GM12873 (cell line): ENCODE data around the gene TBX15.

ENCODE experiments used
- TF ChIP-seq, protein P1 (sequence below): IDR thresholded peaks from 2 replicates; pipeline ENCODE4 v1.5.1; 2012; ENCODE audit warnings: low read depth, mild to moderate bottlenecking, moderate library complexity, low read length, control low read depth; ENCODE audit not compliant: insufficient read depth; ENCODE audit errors: missing control alignments

Gene TBX15

DNA sequence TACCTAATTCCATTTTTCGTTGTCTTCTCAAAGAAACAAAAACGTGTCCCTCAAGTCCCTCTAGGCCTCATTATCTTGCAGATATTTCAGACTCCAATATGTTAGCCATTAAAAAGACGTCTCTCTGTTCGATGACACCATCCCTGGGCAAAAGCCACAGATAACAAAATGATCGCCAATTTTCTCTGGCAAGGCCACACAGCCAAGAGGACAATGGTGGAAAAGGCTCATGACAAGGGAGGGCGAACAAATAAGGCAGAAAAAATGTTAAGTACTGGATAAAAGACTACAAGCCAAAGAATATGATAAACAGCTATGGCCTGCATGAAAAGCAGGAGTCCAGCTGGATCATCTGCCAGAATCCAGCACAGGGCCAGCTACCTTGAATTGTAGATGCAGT, 82.9 kb downstream of the TBX15 start:
- TF ChIP-seq, protein P1, sequence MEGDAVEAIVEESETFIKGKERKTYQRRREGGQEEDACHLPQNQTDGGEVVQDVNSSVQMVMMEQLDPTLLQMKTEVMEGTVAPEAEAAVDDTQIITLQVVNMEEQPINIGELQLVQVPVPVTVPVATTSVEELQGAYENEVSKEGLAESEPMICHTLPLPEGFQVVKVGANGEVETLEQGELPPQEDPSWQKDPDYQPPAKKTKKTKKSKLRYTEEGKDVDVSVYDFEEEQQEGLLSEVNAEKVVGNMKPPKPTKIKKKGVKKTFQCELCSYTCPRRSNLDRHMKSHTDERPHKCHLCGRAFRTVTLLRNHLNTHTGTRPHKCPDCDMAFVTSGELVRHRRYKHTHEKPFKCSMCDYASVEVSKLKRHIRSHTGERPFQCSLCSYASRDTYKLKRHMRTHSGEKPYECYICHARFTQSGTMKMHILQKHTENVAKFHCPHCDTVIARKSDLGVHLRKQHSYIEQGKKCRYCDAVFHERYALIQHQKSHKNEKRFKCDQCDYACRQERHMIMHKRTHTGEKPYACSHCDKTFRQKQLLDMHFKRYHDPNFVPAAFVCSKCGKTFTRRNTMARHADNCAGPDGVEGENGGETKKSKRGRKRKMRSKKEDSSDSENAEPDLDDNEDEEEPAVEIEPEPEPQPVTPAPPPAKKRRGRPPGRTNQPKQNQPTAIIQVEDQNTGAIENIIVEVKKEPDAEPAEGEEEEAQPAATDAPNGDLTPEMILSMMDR: no peak

DNA sequence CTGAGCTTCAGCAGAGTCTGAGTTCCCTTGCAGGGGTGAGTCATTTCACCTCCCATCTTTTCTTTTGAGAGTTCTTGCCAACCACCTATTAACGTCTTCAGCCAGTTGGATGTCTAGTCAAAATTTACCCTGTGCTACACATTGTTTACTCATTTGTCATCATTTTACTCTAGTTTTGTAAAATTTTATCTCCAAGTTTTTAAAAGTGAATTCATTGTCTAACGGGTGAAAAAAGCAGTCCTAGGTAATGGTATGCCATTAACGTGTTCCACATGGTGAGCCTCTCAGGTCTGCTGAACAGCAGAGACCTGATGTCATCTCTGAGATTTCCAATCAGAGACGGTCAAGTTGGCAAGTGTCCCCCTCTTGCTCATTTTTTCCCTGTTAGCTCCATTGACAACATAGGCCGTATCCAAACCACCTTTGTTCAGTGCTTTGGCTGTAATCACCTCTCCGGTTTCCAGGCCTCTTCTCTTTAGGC, 85.4 kb downstream of the TBX15 start:
- TF ChIP-seq, protein P1: no peak

DNA sequence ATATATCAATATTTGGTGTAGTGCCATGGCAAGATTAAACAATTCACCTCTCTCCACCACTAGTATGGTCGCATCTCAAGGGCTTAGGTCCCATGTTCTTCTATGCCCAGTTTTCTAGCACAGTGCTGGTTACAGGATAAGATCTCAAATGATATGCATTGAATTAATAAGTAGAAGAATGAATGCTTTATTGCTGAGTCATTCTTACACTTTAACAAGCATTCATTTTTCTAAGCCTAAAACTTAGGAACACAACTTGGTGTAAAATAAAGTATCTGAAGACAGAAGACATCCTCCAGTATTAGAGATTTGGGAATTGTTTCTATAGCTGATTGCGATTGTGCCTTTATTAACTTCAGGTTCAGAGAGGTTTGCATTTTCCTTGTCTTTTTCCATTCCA, 85.8 kb downstream of the TBX15 start:
- TF ChIP-seq, protein P1: no peak

DNA sequence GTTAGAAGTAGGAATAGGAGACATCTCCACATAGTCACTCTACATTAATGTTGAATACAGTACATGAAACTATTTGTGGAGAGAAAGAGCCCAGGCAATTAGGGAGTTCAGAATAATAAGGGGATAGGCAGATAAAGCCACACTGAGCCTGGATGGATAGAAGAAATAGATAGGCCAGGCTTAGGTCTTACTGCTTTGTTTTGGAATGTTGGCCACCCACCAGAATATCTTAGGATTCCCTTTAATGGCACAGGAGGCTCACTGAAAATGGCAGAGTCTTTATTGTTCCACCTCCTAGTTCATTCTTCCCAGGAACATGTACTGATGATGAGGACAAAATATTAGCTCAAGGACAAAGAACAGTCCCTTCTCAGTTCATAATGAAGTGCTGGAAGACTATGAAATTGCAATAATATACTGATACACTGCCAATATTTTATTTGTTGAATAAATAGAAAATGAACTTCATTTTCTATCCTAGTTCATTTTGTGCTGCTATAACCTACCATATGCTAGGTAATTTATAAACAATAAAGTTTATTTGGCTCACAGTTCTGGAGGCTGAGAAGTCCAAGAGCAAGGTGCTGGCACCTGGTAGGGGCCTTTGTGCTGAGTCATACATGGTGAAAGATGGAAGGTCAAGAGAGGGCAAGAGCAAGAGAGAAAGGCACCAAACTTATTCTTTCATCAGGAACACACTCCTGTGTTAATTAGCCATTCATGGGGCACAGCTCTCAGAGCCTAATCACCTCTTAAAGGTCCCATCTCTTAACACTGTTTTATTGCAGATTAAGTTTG, 87.3 kb downstream of the TBX15 start:
- TF ChIP-seq, protein P1: no peak

DNA sequence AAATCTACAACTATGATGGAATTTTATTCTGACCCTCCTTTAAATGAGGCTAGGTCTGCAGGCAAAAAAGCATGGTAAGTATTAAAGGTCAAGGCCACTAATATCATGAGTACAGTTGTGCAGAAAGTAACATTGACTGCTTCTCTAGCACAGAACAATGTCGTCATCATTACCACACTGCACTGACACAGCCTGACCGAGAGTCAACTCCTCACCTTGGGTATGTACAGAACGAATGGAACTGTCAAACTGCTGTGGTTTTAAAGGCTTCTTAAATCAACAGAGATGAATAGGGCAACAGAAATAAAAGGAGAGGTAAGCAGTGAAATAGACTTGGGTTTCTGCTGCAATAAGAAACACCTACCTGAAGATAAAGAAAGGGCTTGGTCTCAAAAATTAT, 88.8 kb downstream of the TBX15 start:
- TF ChIP-seq, protein P1: no peak

DNA sequence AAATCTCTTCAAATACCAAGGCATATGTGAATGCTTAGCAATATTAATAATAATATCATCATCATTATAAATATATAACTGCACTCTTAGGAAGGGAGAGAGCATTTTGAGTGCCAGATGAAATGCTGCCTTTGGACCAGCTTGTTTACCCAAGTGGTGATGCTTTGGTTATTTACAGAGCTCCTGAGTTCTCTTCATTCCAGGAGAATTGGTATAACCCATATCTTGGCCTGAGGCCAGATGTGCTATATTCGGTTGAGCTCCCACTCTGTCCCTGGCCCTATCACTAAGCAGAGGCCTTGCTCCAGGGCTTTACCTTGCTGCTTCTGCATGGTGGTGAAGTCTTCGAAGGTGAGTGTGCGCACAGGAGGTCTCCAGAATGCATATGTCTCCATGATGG, 89.4 kb downstream of the TBX15 start:
- TF ChIP-seq, protein P1: no peak

DNA sequence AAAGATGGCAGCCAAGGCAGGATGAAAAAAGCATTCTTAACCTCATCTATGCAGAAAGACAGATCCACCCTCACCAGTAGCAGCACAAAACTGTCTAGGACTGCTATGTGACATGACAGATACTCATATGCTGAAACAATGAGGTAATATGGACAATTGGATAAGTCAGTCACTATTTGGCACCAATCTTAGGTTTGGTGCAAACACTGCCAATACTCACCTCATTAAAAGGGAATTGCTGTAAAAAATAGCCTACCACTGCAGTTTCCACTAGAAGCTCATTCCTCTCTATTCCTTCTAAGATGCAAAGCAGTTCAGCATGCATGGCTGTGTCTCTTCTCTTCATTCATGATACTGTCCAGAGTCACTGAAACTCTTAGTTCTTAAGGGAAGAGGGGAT, 91.7 kb downstream of the TBX15 start:
- TF ChIP-seq, protein P1: no peak
